Urinary bladder (tissue), 4 donors: ENCODE results near the gene APEH. TPM values are rescaled to one million over a fixed set of nuclear protein-coding genes. Genes with fewer than 3 reads are reported as not detected.
"Not testable (repeated sequence)": the region's sequence is repeated elsewhere in the genome, so short reads cannot be mapped to it uniquely, and the experiment has no call there.

ENCODE experiments used
- DNase-seq: peaks from one replicate; pipeline ENCODE4 v3.0.0-alpha.2; 2015; ENCODE audit errors: extremely low spot score
- H3K27ac ChIP-seq: one replicate; pipeline ENCODE4 v1.5.1; 2013; ENCODE audit warnings: low read depth, mild to moderate bottlenecking, moderate library complexity
- H3K36me3 ChIP-seq: one replicate; pipeline ENCODE4 v1.6.1; 2013; ENCODE audit warnings: mild to moderate bottlenecking, moderate library complexity; ENCODE audit not compliant: insufficient read depth
- H3K4me1 ChIP-seq: one replicate; pipeline ENCODE4 v1.6.1; 2013; ENCODE audit warnings: mild to moderate bottlenecking, moderate library complexity; ENCODE audit not compliant: insufficient read depth
- H3K4me3 ChIP-seq: one replicate; pipeline ENCODE4 v1.5.1; 2013; ENCODE audit warnings: low read depth, low read length
- WGBS: extraction: QIAGEN DNeasy Blood & Tissue Kit; methylation state at CpG from one replicate; pipeline ENCODE4 v1.1.7; 2013; 5-methylcytosine and 5-hydroxymethylcytosine counted together
- polyA plus RNA-seq: library from polyadenylated mRNA; stranded (reverse); fragments of 200-250 nt; gene quantifications from one replicate; pipeline ENCODE4 v1.2.3, GENCODE V29; 2013
- total RNA-seq: library from RNA; depleted of rRNA; stranded (reverse); fragments of >200 nt; gene quantifications from one replicate; pipeline ENCODE4 v1.2.3, GENCODE V29; 2014
- donor health status: healthy with polysubstance abuse.
- donor health status: healthy.

APEH gene
- total and polyA plus RNA-seq, 2 donors, result 51.4 to 73.4 TPM

GRCh38 chr3:49695350-49696015 lies 21.3 kb downstream of the APEH start:
- not testable (repeated sequence) for H3K4me3 ChIP-seq, H3K4me1 ChIP-seq, H3K36me3 ChIP-seq, H3K27ac ChIP-seq, DNase-seq
- WGBS, result 83% methylated on average over 4 of the region's 4 CpGs

DNA sequence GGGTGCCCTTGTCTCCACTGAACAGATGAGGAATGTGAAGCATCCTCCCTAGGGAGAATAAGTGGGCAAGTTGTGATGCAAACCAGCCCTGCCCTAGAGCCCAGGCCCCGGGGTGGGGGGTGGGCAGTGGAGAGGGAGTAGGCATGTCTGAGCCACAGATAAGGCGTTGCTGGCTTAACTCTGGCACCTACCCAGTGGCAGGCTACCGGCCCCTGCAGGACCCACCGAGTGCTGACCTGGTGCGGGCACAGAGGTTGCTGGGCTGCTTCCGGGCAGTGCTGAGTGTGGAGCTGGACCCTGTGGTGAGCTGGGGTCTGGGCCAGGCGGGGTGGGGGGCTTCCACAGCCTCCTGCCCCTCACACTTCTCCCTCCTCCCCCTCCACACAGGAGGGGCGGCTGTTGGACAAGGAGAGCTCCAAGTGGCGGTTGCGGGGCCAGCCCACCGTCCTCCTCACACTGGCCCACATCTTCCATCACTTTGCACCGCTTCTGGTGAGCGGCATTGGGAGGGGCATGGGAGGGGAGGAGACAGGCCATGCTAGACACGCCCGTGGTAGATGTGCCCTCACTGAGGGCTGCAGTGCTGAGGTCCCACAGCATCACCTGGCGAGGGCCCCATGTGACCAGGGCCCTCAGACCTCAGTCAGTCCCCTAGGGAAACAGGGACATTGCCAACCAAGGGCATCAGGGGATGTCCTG lies 25.3 kb downstream of the APEH start:
- 90% methylated on average over 16 of the region's 16 CpGs for WGBS
- no peak for DNase-seq
- Histone ChIP-seq H3K27ac (no peak overlapping the region), H3K4me1 (no peaks in the 10 kb centered on the region), H3K4me3 (no peak overlapping the region), H3K36me3 (no peaks in the 10 kb centered on the region)

- 81% methylated on average over 8 of the region's 8 CpGs for WGBS
- no peak overlapping the region for H3K4me3 ChIP-seq
- no peak for DNase-seq
- no peaks in the 10 kb centered on the region for H3K4me1 ChIP-seq
- no peaks in the 10 kb centered on the region for H3K36me3 ChIP-seq
- H3K27ac ChIP-seq, result no peak overlapping the region
These were observed 25.9 kb downstream of the APEH start for GRCh38 chr3:49700014-49700413.

GRCh38 chr3:49700453-49701128 lies 26.4 kb downstream of the APEH start:
- 79% methylated on average over 13 of the region's 13 CpGs for WGBS
- H3K4me3 ChIP-seq, result no peak overlapping the region
- no peaks in the 10 kb centered on the region for H3K36me3 ChIP-seq
- no peaks in the 10 kb centered on the region for H3K4me1 ChIP-seq
- H3K27ac ChIP-seq, result no peak overlapping the region
- DNase-seq, result no peak

DNA sequence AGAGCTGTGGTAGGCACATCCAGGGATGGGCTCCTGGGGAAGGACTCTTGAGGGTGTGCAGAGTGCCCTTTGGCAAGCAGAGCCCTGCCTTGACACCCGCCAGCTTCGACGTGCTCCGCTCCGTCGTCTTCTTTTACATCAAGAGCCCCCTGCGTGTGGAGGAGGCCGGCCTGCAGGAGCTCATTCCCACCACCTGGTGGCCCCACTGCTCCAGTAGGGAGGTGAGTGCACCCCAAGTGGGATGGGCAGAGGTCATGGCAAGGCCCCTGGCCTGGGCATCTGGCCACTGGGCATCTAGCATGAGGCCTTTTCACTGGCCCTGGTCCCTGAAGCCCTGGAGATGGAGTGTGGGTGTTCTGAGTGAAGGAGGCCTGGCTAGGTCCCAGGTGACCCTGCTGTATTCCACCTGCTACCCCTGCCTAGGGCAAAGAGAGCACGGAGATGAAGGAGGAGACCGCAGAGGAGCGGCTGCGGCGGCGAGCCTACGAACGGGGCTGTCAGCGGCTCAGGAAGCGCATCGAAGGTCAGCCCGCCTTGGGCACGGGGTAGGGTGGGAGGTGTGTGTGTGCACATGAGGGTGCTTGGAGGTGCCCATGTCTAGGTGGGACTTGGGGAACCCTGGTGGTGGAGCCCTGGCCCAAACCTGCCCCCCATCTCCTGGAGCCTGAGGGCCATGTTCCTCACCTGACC lies 27.4 kb downstream of the APEH start:
- Histone ChIP-seq H3K4me1 (no peaks in the 10 kb centered on the region), H3K4me3 (no peak overlapping the region), H3K36me3 (no peaks in the 10 kb centered on the region), H3K27ac (no peak overlapping the region)
- 85% methylated on average over 21 of the region's 21 CpGs for WGBS
- no peak for DNase-seq

DNA sequence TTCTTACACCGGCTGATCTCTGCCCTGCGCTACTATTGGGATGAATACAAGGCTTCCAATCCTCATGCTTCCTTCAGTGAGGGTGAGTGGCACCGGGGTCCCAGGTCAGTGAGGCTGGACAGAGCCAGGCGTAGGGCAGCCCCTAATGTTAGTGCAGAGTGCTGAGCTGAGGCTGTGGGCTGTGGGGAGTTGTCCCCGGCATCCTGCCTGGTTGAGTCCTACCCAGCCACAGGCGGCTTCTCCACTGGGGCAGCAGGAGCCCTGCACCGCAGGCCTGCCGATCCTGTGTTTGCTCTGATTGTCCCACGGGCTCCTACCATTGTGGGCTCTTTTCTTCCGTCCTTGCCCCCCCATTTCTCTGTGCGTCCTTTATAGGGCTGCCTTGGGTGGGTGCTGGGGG lies 28.5 kb downstream of the APEH start:
- Histone ChIP-seq H3K4me3 (no peak overlapping the region), H3K27ac (no peak overlapping the region), H3K36me3 (no peaks in the 10 kb centered on the region), H3K4me1 (no peaks in the 10 kb centered on the region)
- WGBS, result 95% methylated on average over 11 of the region's 11 CpGs
- DNase-seq, result no peak

GRCh38 chr3:49703443-49703927 lies 29.3 kb downstream of the APEH start:
- Histone ChIP-seq H3K4me1 (no peaks in the 10 kb centered on the region), H3K27ac (no peak overlapping the region), H3K4me3 (no peak overlapping the region), H3K36me3 (no peaks in the 10 kb centered on the region)
- no peak for DNase-seq
- WGBS, result 57% methylated on average over 14 of the region's 14 CpGs

DNA sequence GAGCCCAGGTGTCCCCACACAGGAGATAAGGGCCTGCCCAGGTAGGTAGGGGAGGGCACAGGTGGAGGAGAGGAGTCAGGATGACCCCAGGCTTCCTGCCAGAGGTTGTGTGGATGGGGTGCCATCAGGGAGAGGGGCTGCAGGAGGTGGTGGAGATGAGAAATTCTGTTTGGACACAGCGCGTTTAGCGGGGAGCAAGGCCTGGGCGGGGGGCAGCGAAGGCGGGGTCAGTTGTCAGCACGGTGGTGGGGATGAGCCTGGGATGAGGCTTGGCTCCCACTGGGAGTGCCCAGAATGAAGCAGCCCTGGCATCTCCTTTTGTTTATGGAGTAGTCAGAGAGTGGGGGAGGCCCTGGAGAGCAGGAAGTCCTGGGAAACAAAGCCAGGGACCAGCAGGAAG lies 29.8 kb downstream of the APEH start:
- DNase-seq, result no peak
- H3K36me3 ChIP-seq, result no peaks in the 10 kb centered on the region
- H3K4me1 ChIP-seq, result no peaks in the 10 kb centered on the region
- no peak overlapping the region for H3K4me3 ChIP-seq
- H3K27ac ChIP-seq, result no peak overlapping the region
- WGBS, result 91% methylated on average over 7 of the region's 7 CpGs

GRCh38 chr3:49704629-49705028 lies 30.5 kb downstream of the APEH start:
- no peaks in the 10 kb centered on the region for H3K36me3 ChIP-seq
- no peak for DNase-seq
- H3K4me3 ChIP-seq, result no peak overlapping the region
- H3K4me1 ChIP-seq, result no peaks in the 10 kb centered on the region
- no peak overlapping the region for H3K27ac ChIP-seq
- WGBS, result 94% methylated on average over 8 of the region's 8 CpGs

- WGBS, result 95% methylated on average over 17 of the region's 17 CpGs
- Histone ChIP-seq H3K4me1 (no peaks in the 10 kb centered on the region), H3K4me3 (no peak overlapping the region), H3K27ac (no peak overlapping the region), H3K36me3 (no peaks in the 10 kb centered on the region)
- no peak for DNase-seq
These were observed 31.3 kb downstream of the APEH start for GRCh38 chr3:49705390-49705960.

DNA sequence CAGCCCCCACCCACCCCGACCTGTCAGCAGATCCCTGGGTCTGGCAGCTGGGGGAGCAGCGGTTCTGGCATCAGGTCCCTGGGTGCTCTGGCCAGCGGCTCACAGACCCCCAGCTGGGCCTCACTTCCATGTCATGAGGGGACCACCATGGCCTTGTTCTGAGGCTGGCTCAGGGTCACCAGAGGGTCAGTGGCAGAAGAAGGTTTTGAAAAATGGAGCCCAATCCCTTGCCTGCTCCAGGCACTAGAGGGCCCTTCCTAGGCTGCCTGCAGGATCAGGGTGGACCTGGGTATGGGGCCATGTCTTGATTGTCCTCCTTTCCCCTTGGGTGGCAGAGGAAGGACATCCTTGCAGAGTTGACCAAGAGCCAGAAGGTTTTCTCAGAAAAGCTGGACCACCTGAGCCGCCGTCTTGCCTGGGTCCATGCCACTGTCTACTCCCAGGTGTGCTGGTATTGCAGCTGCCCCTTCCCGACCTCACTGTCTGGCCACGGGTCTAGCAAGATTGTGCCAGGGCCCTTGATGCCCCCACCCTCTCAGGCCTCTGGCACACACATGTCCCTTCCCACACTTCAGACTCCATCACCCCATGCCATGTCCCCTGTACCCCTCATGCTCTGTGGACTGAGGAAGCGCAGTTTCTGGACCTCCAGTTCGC lies 32.4 kb downstream of the APEH start:
- H3K36me3 ChIP-seq, result no peaks in the 10 kb centered on the region
- no peak overlapping the region for H3K4me3 ChIP-seq
- H3K27ac ChIP-seq, result no peak overlapping the region
- no peak for DNase-seq
- H3K4me1 ChIP-seq, result no peaks in the 10 kb centered on the region
- WGBS, result 88% methylated on average over 9 of the region's 9 CpGs

- Histone ChIP-seq H3K36me3 (no peaks in the 10 kb centered on the region), H3K27ac (no peak overlapping the region), H3K4me1 (no peaks in the 10 kb centered on the region), H3K4me3 (no peak overlapping the region)
- DNase-seq, result no peak
- 81% methylated on average over 4 of the region's 4 CpGs for WGBS
These were observed 32.9 kb downstream of the APEH start for GRCh38 chr3:49707113-49707480.

- H3K36me3 ChIP-seq, result no peaks in the 10 kb centered on the region
- 90% methylated on average over 8 of the region's 8 CpGs for WGBS
- no peak for DNase-seq
These were observed 35.7 kb downstream of the APEH start for GRCh38 chr3:49709852-49710251.

More at GRCh38 chr3:49709852-49710251, 35.7 kb downstream of the APEH start:
- Histone ChIP-seq H3K4me1 (no peaks in the 10 kb centered on the region), H3K27ac (no peak overlapping the region), H3K4me3 (no peak overlapping the region)
